RCC 7860 (cell line): ENCODE data around the gene MOB2.

Experiments used
- DNase-seq: peaks from one replicate; pipeline ENCODE4 v3.0.0-alpha.2; 2015; ENCODE audit warnings: low spot score
- FAIRE-seq: peaks from 2 replicates; lab custom pipeline; 2012; peaks lifted over from hg19 to GRCh38; lab: Jason Lieb, UNC

The MOB2 gene

GRCh38 chr11:1488575-1489180 lies 2.1 kb upstream of the MOB2 start:
- no peak for DNase-seq
- FAIRE-seq, result no peak

DNA sequence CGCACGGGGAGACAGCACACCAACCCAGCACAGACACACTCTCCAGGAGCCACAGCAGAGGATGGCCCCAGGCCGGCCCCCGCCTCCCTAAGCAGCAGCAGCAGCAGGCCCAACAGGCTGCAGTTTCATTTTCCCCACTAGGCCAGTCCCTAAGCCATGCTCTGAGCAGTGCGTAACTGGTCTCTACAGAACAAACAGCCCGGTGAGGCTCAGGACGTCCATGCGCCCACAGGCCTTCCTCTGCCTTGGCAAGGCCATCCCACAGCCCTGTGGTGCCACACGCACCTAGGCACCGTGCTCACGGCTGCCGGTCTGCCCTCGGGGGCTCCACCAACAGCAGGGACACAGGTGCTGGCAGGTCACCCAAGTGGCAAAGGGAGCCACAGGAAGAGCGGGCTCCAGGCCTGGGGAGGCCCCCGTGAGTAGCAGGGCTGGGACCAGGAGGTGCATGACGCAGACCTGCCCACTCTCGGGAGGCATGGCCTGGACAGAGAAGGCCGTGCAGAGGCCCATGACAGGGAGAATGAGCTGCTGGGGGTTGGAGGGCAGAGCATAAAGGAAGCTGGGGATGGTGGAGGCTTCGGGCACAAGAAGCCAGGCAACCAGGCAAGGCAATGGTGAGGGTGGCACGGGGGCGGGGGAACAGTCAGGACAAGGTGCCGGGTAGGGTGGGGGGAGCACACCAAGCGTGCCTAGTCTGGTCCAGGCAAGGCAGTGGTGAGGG lies 1.4 kb upstream of the MOB2 start:
- DNase-seq (no peak), FAIRE-seq (no peak)

DNA sequence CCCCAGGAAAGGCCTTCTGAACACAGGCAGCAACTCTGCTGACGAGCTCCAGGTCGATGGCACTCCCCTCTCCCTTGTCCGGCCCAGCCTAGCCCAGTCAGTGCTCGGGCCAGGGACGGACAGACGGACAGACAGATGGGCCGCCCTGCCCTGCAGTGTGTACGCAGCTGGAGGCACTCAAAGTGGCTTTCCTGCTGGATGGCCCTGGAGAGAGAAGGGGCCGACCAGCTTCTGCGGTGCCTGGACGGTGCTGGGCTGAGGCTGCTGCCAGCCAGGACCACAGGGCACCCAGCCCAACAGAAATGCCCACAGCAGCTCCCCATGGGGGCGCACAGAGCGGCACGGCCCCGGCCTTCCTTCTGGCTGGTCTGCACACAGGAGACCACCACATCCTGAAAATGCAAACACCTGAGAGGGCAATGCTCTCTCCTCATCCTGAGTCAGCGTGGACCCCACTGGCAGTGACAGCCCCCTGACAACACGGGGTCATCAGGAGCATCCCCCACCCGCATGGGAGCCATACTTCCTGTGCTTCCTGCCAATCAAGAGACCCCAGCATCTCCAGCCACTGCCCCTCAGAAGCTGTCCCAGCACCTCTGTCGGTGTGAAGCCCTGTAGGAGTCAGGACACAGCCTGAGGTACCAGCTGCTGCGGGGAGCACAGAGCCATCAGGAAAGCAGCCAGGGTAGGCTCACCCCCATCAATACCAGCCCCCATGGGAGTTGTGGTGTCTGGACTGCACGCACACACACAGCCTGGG lies 692 bp upstream of the MOB2 start:
- FAIRE-seq (no peak), DNase-seq (no peak)

DNA sequence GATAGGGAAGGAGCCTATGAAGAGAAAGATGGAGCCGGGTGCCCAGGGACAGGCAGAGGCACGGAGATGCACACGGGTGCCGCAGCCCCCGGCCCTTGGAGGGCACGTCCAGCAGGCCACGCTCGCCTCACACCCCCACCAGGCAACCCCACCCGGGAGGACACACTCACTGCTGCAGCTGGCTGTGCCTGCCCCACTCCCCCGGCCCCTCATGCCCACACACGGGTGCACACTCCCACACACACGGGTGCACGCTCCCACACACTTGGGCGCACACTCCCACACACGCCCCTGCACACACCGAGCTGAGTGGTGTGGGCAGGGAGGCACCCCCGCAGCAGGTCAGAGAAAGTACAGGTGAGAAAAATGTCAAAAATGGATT lies 1.1 kb downstream of the MOB2 start:
- DNase-seq, result no peak

DNA sequence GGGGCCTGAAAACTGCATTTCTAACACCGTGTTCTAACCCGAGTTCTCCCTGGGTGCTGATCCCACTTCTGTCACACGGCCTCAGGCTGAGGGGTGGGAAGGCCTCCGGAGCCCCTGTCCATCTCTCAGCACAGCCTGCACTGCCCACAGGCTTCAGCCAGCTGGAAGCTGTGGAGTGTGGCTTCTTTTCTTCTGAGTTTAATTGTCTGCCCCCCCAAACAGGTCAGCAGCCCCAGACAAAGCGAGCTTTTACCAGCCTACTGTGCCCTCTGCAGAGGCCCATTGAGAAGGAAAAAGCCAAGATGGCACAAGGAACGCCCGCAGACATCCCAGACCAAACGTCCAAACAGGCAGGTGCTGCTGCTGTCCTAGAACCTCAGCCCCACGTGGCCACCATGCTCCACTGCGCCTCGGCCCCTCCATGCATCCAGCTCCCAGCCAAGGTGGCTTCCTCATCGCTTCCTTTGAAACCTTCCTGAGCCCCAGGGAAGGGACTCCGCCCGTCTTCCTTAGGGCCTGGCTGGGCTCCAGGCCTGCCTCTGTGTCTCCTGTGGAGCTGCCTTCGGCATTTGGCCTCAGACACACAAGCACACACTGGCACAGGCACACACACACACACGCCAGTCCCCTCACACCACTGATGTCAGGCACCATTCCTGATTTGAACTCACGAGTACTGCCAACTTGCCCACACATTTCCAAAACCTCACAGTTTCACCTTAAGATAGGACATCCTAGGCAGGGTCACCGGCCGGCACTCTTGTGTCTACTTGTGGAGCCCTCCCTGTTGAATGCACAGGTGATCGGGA lies 1.7 kb downstream of the MOB2 start:
- DNase-seq, result no peak
- no peak for FAIRE-seq

More for the DNA sequence above, 1.1 kb downstream of the MOB2 start:
- FAIRE-seq, result no peak

- no peak for FAIRE-seq
Measured at GRCh38 chr11:1484061-1484671, 2.4 kb downstream of the MOB2 start.

GRCh38 chr11:1483445-1483961 lies 3.1 kb downstream of the MOB2 start:
- DNase-seq (no peak), FAIRE-seq (no peak)

More at GRCh38 chr11:1484061-1484671, 2.4 kb downstream of the MOB2 start:
- no peak for DNase-seq

DNA sequence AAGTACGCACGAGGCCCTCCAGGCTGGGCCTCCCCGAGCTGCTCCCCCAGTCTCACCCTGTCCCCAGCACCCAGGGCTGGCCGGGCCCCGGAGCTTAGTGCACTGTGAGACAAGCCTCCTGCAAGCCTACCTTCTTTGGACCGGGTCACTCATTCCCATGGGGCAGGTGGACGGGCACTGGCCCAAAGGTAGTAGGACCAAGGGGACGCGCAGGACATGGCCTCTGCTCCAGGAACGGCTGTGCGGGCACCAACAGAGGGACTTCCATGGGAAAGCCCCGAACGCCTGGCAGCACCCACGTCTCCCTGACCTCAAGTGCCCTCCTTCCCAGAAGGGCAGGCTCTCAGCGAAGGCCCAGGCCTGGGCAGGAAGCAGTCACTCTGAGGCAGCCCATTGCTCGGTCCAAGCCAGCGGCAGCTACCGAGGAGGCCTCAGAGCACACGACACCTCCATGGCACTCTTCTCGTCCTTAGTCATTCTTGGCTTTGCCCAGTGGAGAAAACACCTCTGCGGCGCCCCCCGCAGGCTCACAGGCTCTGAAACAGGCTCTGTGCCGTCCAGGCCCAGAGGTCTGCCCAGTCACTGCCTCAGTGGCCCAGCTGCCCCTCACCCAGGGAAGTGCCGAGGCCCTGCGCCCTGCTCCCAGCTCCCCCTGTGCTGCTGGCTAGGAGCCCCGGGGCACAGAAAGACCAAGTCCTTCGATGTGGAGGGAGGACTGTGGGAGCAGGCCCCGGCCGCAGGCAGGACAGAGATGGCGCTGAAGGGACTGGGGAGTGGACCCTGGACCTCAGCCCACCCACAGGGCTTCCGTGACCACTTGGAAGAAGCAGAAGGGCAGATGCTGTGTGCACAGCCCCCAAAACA lies 3.8 kb downstream of the MOB2 start:
- FAIRE-seq, result no peak

GRCh38 chr11:1481861-1482441 lies 4.6 kb downstream of the MOB2 start:
- FAIRE-seq (no peak), DNase-seq (no peak)

More for the DNA sequence above, 3.8 kb downstream of the MOB2 start:
- no peak for DNase-seq

- no peak for FAIRE-seq
- DNase-seq, result no peak
Measured at GRCh38 chr11:1481483-1481825, 5.1 kb downstream of the MOB2 start.

DNA sequence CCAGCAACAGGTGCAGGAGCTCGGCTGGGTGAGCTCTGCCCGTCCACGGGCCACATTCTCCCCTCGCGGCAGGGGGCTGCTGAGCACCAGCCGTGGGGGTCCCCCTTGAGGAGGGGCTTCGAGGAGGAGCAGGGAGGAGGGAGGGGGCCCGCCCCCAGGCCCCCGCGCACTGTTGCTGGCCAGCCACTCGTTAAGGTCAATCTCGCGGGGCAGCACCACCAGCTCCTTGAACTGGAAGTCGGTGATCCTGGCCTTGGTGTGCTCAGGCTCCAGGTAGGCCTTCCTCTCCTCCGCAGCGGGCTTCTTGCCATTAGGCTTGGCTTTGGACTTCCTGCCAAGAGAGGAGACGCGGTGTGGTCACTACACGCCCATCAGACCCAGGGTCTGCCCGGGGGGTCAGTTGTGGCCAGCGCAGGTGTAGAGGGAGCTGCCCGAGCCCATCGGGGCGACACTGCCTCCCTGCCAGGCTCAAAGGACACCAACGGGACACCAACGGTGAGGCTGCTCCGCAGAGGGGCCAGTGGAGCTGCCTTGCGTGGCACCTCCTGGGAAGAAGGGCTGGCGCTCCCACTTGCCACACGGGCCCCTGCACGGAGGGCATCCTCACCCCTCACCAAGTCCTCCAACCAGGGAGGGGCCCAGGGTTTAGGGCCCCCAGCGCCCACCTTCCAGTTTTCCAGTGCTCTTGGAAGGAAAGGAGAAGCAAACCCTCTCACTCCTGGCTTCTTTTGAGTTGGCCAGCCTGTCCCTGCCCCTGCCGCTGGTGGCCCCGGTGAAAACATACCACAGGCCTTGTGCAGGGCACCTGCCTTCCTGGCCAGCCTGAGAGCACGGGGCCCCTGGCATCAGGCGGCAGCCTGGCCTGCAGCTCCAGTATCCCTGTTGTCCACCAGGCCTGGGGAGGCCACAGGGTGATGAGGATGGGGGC lies 5.8 kb downstream of the MOB2 start:
- FAIRE-seq (no peak), DNase-seq (no peak)

DNA sequence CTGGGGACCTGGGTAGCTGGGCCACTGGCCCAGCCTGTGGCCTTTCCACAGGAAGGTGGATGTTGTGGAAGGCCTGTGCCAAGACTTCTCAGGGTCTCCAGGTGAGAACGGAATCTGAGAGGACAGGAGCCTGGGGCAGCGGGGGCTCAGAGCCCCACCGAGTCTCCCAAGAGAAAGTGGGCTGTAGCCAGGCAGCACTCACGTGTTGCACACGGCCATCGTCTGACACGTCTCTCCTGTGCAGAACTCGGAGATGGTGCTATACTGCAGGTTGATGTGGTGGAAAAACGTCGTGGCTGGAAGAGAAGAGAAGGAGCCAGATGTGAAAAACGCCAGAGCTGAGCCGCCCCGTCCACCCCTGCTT lies 6.4 kb downstream of the MOB2 start:
- FAIRE-seq (no peak), DNase-seq (no peak)

DNA sequence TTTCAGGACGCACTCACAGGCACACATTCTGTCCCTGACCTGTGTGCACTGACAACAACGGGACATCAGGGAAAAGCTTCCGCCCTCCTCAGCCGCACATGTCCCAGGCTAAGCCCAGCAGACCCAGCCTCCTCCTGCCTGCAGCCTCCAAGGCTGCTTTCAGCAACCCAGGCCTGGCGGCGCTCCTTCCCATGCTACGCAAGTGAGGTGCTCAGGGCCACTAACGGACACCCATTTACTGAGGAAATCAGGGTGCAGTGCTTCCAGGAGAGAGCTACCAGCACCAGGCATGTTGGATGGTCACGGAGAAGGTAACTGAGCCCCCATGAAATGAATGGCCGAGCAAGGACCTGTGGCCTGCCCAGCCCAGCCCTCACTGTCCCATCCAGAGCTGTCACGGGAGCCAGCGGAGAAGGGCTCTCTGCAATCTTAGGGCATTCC lies 6.9 kb downstream of the MOB2 start:
- no peak for DNase-seq
- FAIRE-seq, result no peak

GRCh38 chr11:1479006-1479677 lies 7.4 kb downstream of the MOB2 start:
- no peak for FAIRE-seq
- no peak for DNase-seq

GRCh38 chr11:1478544-1478943 lies 8.0 kb downstream of the MOB2 start:
- DNase-seq (no peak), FAIRE-seq (no peak)

- DNase-seq (no peak), FAIRE-seq (no peak)
Measured at GRCh38 chr11:1478011-1478410, 8.6 kb downstream of the MOB2 start.

DNA sequence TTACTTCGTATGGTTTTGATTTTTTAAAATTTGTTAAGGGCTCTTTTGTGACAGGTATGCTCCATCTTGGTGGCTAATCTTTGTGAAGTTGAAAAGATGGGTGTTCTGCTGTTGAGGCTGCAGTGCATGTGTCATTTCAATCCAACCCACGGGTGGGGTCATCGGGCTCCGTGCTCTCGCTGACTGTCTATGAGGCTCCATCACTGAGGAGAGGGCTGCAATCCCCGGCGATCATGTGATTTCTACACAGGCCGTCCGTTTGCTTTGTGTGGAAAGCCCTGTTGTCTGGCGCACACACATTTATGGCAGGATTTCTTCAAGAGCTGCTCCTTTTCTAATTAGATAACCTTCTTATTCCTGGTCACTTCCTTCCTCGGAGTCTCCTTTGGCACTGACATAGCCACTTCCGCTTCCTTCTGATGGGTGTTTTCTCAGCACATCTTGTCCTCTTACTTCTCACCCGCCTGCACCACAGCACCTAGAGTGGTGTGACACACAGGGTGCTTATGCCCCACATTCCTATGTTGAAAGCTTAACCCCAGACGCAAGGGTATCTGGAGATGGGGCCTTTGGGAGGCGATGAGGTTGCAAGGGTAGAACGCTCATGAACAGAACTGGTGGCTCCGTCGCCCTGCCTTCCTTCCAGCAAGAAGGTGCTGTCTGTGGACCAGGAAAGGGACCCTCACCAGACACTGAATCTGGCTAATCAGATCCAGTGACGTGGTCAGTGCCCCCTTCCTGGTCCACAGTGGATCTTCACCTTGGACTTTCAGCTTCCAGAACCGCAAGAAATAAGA lies 9.4 kb downstream of the MOB2 start:
- DNase-seq, result no peak
- FAIRE-seq, result no peak
